Ramos (cell line): ENCODE data around the gene FAM90A26.
"Not testable (repeated sequence)": the region's sequence is repeated elsewhere in the genome, so short reads cannot be mapped to it uniquely, and the experiment has no call there.

Experiments used
- in situ Hi-C: fragments of 300-500 bp; cut with MboI; formaldehyde crosslinking; loops from one replicate; pipeline ENCODE4 v1.14.3; 2022; ENCODE audit warnings: low sequenced_read_pairs; ENCODE audit not compliant: unreplicated experiment

FAM90A26 gene

GRCh38 chr4:9169791-9170459 is at the start of gene FAM90A26:
TSS of gene FAM90A26 (plus strand) at chr4:9170409. CDS start at chr4:9173173, 2,764 bp downstream.
- in situ Hi-C loops: not testable (repeated sequence)

- in situ Hi-C loops: not testable (repeated sequence)
Observed at GRCh38 chr4:9122711-9123110, 47.5 kb upstream of the FAM90A26 start.

- in situ Hi-C loops: not testable (repeated sequence)
Observed at GRCh38 chr4:9123572-9124007, 46.6 kb upstream of the FAM90A26 start.

- in situ Hi-C loops: not testable (repeated sequence)
Observed at GRCh38 chr4:9125601-9126161, 44.5 kb upstream of the FAM90A26 start.

- in situ Hi-C loops: not testable (repeated sequence)
Observed at GRCh38 chr4:9131420-9131819, 38.8 kb upstream of the FAM90A26 start.

- in situ Hi-C loops: not testable (repeated sequence)
Observed at GRCh38 chr4:9132849-9133248, 37.4 kb upstream of the FAM90A26 start.

- in situ Hi-C loops: not testable (repeated sequence)
Observed at GRCh38 chr4:9134011-9134410, 36.2 kb upstream of the FAM90A26 start.

GRCh38 chr4:9134556-9134955 is 35.7 kb upstream of the FAM90A26 start:
- in situ Hi-C loops: not testable (repeated sequence)

GRCh38 chr4:9141050-9141449 is 29.2 kb upstream of the FAM90A26 start:
- in situ Hi-C loops: not testable (repeated sequence)

GRCh38 chr4:9142786-9143185 is 27.4 kb upstream of the FAM90A26 start:
- in situ Hi-C loops: not testable (repeated sequence)

GRCh38 chr4:9143421-9144080 is 26.7 kb upstream of the FAM90A26 start:
- in situ Hi-C loops: no loop called here

GRCh38 chr4:9146967-9147366 is 23.2 kb upstream of the FAM90A26 start:
- in situ Hi-C loops: no loop called here

- in situ Hi-C loops: not testable (repeated sequence)
Observed at GRCh38 chr4:9147368-9147767, 22.8 kb upstream of the FAM90A26 start.

- in situ Hi-C loops: not testable (repeated sequence)
Observed at GRCh38 chr4:9148611-9149409, 21.4 kb upstream of the FAM90A26 start.

GRCh38 chr4:9151809-9152179 is 18.4 kb upstream of the FAM90A26 start:
- in situ Hi-C loops: not testable (repeated sequence)

GRCh38 chr4:9152180-9153007 is 17.8 kb upstream of the FAM90A26 start:
- in situ Hi-C loops: not testable (repeated sequence)

GRCh38 chr4:9153008-9153570 is 17.1 kb upstream of the FAM90A26 start:
- in situ Hi-C loops: not testable (repeated sequence)

- in situ Hi-C loops: not testable (repeated sequence)
Observed at GRCh38 chr4:9153571-9154157, 16.5 kb upstream of the FAM90A26 start.
